CD4-positive, alpha-beta T cell treated with Interleukin-17A for 1 hour (primary cell): ENCODE results near the gene TTC17.
"Not testable (repeated sequence)": the region's sequence is repeated elsewhere in the genome, so short reads cannot be mapped to it uniquely, and the experiment has no call there.

Source experiments
- DNase-seq: peaks from one replicate; pipeline ENCODE4 v3.0.0-alpha.2; 2020

TTC17 gene

GRCh38 chr11:43358801-43359421 is at the start of gene TTC17:
TTC17 (plus strand) TSS chr11:43358920; CDS start chr11:43358955, 35 bp downstream.
- DNase-seq = peak; percentile 91

- DNase-seq = peak; percentile 94
These were observed 46.7 kb upstream of the TTC17 start, which contains the start of gene API5 for GRCh38 chr11:43311791-43312607. API5 (plus strand) TSS chr11:43311996; CDS start chr11:43312128, 132 bp downstream.

- no peak for DNase-seq
These were observed 42.8 kb upstream of the TTC17 start for GRCh38 chr11:43315966-43316365.

- DNase-seq = peak; percentile 18
These were observed 42.3 kb upstream of the TTC17 start for GRCh38 chr11:43316451-43316850.

- no peak for DNase-seq
These were observed 30.7 kb upstream of the TTC17 start for GRCh38 chr11:43327987-43328386.

GRCh38 chr11:43328482-43328881 is 30.2 kb upstream of the TTC17 start:
- no peak for DNase-seq

GRCh38 chr11:43341159-43341558 is 17.6 kb upstream of the TTC17 start:
- DNase-seq = no peak

- DNase-seq = not testable (repeated sequence)
These were observed 7.3 kb upstream of the TTC17 start for GRCh38 chr11:43351426-43351825.

GRCh38 chr11:43354311-43354710 is 4.4 kb upstream of the TTC17 start:
- DNase-seq = no peak

GRCh38 chr11:43356336-43356735 is 2.4 kb upstream of the TTC17 start:
- DNase-seq = no peak

- no peak for DNase-seq
These were observed 380 bp upstream of the TTC17 start for GRCh38 chr11:43358279-43358800.

GRCh38 chr11:43359422-43359818 is 700 bp downstream of the TTC17 start:
- no peak for DNase-seq

- no peak for DNase-seq
These were observed 1.8 kb downstream of the TTC17 start for GRCh38 chr11:43360361-43361032.

GRCh38 chr11:43366677-43367076 is 8.0 kb downstream of the TTC17 start:
- no peak for DNase-seq

GRCh38 chr11:43367382-43368178 is 8.9 kb downstream of the TTC17 start:
- DNase-seq = no peak

- DNase-seq = no peak
These were observed 17.3 kb downstream of the TTC17 start for GRCh38 chr11:43376065-43376464.

GRCh38 chr11:43376594-43376993 is 17.9 kb downstream of the TTC17 start:
- no peak for DNase-seq

GRCh38 chr11:43377389-43377788 is 18.7 kb downstream of the TTC17 start:
- DNase-seq = no peak

- no peak for DNase-seq
These were observed 20.2 kb downstream of the TTC17 start for GRCh38 chr11:43378897-43379296.

GRCh38 chr11:43381802-43382201 is 23.1 kb downstream of the TTC17 start:
- no peak for DNase-seq

GRCh38 chr11:43382614-43383013 is 23.9 kb downstream of the TTC17 start:
- DNase-seq = no peak

GRCh38 chr11:43384393-43384792 is 25.7 kb downstream of the TTC17 start:
- no peak for DNase-seq

- DNase-seq = peak; percentile 18
These were observed 34.0 kb downstream of the TTC17 start for GRCh38 chr11:43392713-43393112.
